ENCODE data around the gene SUN2. TPM values are rescaled to one million over a fixed set of nuclear protein-coding genes. Genes with fewer than 3 reads are reported as not detected.

SUN2 gene
- total RNA-seq, 6 experiments from 2014 or later = 104 to 174 (median 144) TPM

DNA sequence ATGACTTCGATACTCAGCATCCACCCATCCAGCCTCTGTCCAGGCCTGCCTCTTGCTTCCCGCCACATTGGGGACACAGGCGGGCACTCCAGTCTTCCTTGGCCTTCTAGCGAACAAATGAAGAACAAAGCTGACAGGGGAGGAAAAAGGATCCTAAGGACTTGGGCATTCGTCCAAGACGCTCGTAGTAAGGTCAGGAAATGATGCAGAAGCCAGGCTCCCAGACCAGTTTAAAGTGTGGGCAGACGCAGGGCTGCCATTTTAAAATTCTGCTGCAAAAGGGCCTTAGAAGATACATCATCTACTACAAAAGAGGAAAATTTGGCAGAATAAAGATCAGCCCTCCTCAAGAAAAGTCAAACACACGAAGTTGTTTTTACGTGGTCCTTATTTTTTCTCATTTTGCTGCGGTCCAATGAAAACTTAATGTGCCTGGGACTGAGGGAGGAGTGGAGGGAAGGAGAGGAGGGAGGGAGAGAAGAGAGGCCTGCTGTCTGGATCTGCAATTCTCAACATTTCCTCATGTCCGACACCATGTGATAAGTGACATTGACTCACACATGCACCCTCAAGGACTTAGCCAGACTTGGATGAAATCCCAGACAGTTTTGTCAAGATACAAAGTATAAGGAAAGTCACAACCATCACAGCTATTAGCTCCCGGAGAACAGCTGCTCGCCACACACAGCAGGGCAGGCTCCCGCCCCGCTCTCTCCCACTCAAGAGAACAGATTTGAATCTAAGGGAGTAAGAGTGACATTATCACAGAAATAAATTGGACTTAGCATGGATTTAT, 32.4 kb upstream of the SUN2 start:
- no peaks in the 10 kb centered on the region for H3K4me1 ChIP-seq

DNA sequence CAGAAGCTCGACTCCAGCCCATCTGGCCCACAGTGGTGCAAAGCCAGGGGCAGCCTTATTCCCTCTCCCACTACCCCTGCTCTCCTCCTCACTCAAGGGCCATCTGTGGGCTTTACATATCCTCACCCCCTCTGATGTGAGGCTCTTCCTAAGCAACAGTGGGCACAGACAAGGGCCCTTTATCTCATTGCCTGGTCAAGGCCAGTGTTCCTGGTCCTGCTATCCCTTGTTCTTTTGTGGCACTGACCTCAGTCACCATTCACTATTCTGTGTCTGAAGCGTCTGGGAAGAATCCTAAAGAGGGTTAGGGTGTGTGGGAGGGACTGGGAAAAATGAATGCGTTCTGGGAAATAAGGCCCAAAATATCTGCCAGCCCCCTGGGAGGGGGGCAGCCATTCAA, 30.8 kb upstream of the SUN2 start:
- WGBS (ENCODE audit: insufficient coverage, low coverage, low lambda C conversion rate, missing lambda C conversion rate) = 92% methylated on average over 2 of the region's 3 CpGs

More for the DNA sequence above, 32.4 kb upstream of the SUN2 start:
- Histone ChIP-seq H3K9me3 (no peaks in the 10 kb centered on the region), H3K27me3 (no peaks in the 10 kb centered on the region), H3K27ac (no peak overlapping the region), H3K4me3 (no peak overlapping the region), H3K36me3 (peaks cover 0 to 2% (median 0%) of the 10 kb centered on the region in 4 donors)
- 64% methylated on average over 13 of the region's 16 CpGs for WGBS (ENCODE audit: insufficient coverage, low coverage, low lambda C conversion rate, missing lambda C conversion rate)
- DNase-seq = no peak
- intact Hi-C loops (cut with DNase I) = no loop called here
- TF ChIP-seq, protein P1, sequence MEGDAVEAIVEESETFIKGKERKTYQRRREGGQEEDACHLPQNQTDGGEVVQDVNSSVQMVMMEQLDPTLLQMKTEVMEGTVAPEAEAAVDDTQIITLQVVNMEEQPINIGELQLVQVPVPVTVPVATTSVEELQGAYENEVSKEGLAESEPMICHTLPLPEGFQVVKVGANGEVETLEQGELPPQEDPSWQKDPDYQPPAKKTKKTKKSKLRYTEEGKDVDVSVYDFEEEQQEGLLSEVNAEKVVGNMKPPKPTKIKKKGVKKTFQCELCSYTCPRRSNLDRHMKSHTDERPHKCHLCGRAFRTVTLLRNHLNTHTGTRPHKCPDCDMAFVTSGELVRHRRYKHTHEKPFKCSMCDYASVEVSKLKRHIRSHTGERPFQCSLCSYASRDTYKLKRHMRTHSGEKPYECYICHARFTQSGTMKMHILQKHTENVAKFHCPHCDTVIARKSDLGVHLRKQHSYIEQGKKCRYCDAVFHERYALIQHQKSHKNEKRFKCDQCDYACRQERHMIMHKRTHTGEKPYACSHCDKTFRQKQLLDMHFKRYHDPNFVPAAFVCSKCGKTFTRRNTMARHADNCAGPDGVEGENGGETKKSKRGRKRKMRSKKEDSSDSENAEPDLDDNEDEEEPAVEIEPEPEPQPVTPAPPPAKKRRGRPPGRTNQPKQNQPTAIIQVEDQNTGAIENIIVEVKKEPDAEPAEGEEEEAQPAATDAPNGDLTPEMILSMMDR (IDR thresholded peaks at IDR 0.05) = no peak
- TF ChIP-seq POLR2A (IDR thresholded peaks at IDR 0.05) = no peak
- peak; percentile 60 to 88 (median 74) for ATAC-seq

DNA sequence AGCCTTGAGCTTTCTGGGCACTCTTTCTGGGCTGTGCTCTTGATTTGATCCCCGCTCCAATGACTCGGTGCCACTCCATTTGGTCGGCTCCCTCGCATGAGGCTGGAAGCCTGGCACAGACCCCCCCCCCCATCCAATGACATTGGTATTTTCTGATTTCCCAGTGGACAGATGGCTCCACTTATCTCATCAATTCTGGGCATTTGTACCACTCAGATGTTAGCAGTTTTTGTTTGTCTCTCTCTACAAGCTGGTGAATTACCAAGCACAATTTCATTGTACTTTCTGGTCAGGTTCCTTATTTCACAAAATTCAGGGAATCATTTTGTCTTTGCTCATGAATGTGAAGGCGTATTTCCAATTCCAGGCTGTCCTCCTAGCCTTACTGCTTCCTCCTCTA, 29.1 kb upstream of the SUN2 start:
- TF ChIP-seq POLR2A (IDR thresholded peaks at IDR 0.05) = no peak
- TF ChIP-seq, protein P1 (IDR thresholded peaks at IDR 0.05) = no peak
- intact Hi-C loops (cut with DNase I) = no loop called here
- no peak overlapping the region for H3K4me3 ChIP-seq
- H3K9me3 ChIP-seq = no peaks in the 10 kb centered on the region
- H3K27ac ChIP-seq = no peak overlapping the region
- H3K27me3 ChIP-seq = no peaks in the 10 kb centered on the region
- no peaks in the 10 kb centered on the region for H3K4me1 ChIP-seq
- no peaks in the 10 kb centered on the region for H3K36me3 ChIP-seq
- ATAC-seq = no peak
- 100% methylated on average over 3 of the region's 5 CpGs for WGBS (ENCODE audit: insufficient coverage, low coverage, low lambda C conversion rate, missing lambda C conversion rate)
- DNase-seq = no peak

More for the DNA sequence above, 30.8 kb upstream of the SUN2 start:
- H3K27ac ChIP-seq = no peak overlapping the region
- peaks cover 0 to 2% (median 0%) of the 10 kb centered on the region in 4 donors for H3K36me3 ChIP-seq
- no peaks in the 10 kb centered on the region for H3K4me1 ChIP-seq
- ATAC-seq = no peak
- no peak overlapping the region for H3K4me3 ChIP-seq
- TF ChIP-seq, protein P1 (IDR thresholded peaks at IDR 0.05) = no peak
- no peak for TF ChIP-seq POLR2A (IDR thresholded peaks at IDR 0.05)
- H3K27me3 ChIP-seq = no peaks in the 10 kb centered on the region
- intact Hi-C loops (cut with DNase I) = no loop called here
- no peaks in the 10 kb centered on the region for H3K9me3 ChIP-seq
- no peak for DNase-seq

DNA sequence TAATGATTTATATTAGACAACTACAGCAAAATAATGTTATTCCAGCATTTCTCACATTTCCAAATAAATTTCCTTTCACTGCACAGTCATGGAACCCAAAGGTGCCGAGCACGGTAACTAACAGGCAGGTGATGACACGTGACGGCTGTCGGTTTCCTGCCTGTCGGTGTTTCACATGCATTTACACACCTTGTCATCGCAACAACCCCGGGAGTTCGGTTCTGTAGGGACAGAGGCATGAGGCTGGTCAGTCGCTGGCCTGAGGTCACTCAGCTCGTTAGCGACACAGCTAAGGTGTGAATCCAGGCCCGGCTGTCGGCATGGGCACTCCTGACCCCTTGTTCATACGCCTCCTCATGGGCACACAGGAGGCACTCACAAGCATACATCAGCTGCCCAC, 28.2 kb upstream of the SUN2 start:
- WGBS (ENCODE audit: insufficient coverage, low coverage, low lambda C conversion rate, missing lambda C conversion rate) = 93% methylated on average over 14 of the region's 15 CpGs
- ATAC-seq = no peak
- Histone ChIP-seq H3K27ac (no peak overlapping the region), H3K9me3 (no peaks in the 10 kb centered on the region), H3K36me3 (no peaks in the 10 kb centered on the region), H3K27me3 (no peaks in the 10 kb centered on the region), H3K4me1 (no peaks in the 10 kb centered on the region), H3K4me3 (no peak overlapping the region)
- TF ChIP-seq POLR2A (IDR thresholded peaks at IDR 0.05) = no peak
- TF ChIP-seq, protein P1 (IDR thresholded peaks at IDR 0.05) = no peak
- intact Hi-C loops (cut with DNase I) = no loop called here
- no peak for DNase-seq

Data from right lobe of liver (tissue), 6 donors.